Neural progenitor cell (in vitro differentiated cells): ENCODE measurements around the gene RNF31. TPM values are rescaled to one million over a fixed set of nuclear protein-coding genes. Genes with fewer than 3 reads are reported as not detected.

Source experiments
- DNase-seq: peaks from one replicate; pipeline ENCODE4 v3.0.0-alpha.2; 2016; ENCODE audit warnings: low spot score
- H2AFZ ChIP-seq: fragments of 200-600 bp; sonication (generic); replicated peaks from 2 replicates; pipeline ENCODE4 v1.6.1; 2016; ENCODE audit warnings: antibody characterized with exemption
- H3F3A ChIP-seq: fragments of 200-600 bp; sonication (generic); 2 replicates; pipeline ENCODE4 v1.6.1; 2016; ENCODE audit warnings: antibody characterized with exemption, low read depth
- H3K27ac ChIP-seq: fragments of 200-600 bp; sonication (generic); 2 replicates; pipeline ENCODE4 v1.5.1; 2016; ENCODE audit warnings: mild to moderate bottlenecking
- H3K27me3 ChIP-seq: fragments of 200-600 bp; sonication (generic); 2 replicates; pipeline ENCODE4 v1.6.1; 2016; ENCODE audit warnings: mild to moderate bottlenecking, moderate library complexity
- H3K36me3 ChIP-seq: fragments of 200-600 bp; sonication (generic); 2 replicates; pipeline ENCODE4 v1.5.1; 2016
- H3K4me1 ChIP-seq: fragments of 200-600 bp; sonication (generic); 2 replicates; pipeline ENCODE4 v1.6.1; 2016; ENCODE audit warnings: mixed run types
- H3K4me2 ChIP-seq: fragments of 200-600 bp; sonication (generic); 2 replicates; pipeline ENCODE4 v1.6.1; 2016
- H3K4me3 ChIP-seq: fragments of 200-600 bp; sonication (generic); 2 replicates; pipeline ENCODE4 v1.5.1; 2016
- H3K79me2 ChIP-seq: fragments of 200-600 bp; sonication (generic); 2 replicates; pipeline ENCODE4 v1.6.1; 2016; ENCODE audit warnings: low read depth
- H3K9ac ChIP-seq: fragments of 200-600 bp; sonication (generic); 2 replicates; pipeline ENCODE4 v1.6.1; 2016
- H3K9me3 ChIP-seq: fragments of 200-600 bp; sonication (generic); 2 replicates; pipeline ENCODE4 v1.5.1; 2016; ENCODE audit warnings: low read depth
- H4K20me1 ChIP-seq: fragments of 200-600 bp; sonication (generic); 2 replicates; pipeline ENCODE4 v1.6.1; 2016; ENCODE audit warnings: low read depth
- H3K27ac Mint-ChIP-seq: 3 replicates; pipeline ENCODE4 v1.8.0; 2021; ENCODE audit warnings: mixed read lengths
- H3K27me3 Mint-ChIP-seq: 2 replicates; pipeline ENCODE4 v1.8.0; 2022; ENCODE audit warnings: low read depth, mild to moderate bottlenecking, inconsistent platforms, moderate library complexity, mixed read lengths; ENCODE audit not compliant: insufficient read depth
- H3K36me3 Mint-ChIP-seq: 3 replicates; pipeline ENCODE4 v1.8.0; 2021; ENCODE audit warnings: mixed read lengths
- H3K4me1 Mint-ChIP-seq: 3 replicates; pipeline ENCODE4 v1.8.0; 2021; ENCODE audit warnings: mixed read lengths
- H3K4me3 Mint-ChIP-seq: 3 replicates; pipeline ENCODE4 v1.8.0; 2021; ENCODE audit warnings: mild to moderate bottlenecking, moderate library complexity, mixed read lengths
- H3K9me3 Mint-ChIP-seq: 3 replicates; pipeline ENCODE4 v1.8.0; 2020; ENCODE audit warnings: mixed read lengths
- CTCF ChIP-seq: fragments of 200-600 bp; sonication (generic); IDR thresholded peaks from 2 replicates; pipeline ENCODE4 v1.5.1; 2017; ENCODE audit warnings: antibody characterized with exemption, mild to moderate bottlenecking
- EZH2 ChIP-seq: fragments of 200-600 bp; sonication (generic); IDR thresholded peaks from 2 replicates; pipeline ENCODE4 v1.6.1; 2017; ENCODE audit warnings: antibody characterized with exemption, mild to moderate bottlenecking, moderate library complexity
- EZH2phosphoT487 ChIP-seq: fragments of 200-600 bp; sonication (generic); IDR thresholded peaks from 2 replicates; pipeline ENCODE4 v1.6.1; 2017; ENCODE audit warnings: antibody characterized with exemption
- total RNA-seq: library from RNA; depleted of rRNA; stranded (reverse); fragments of >200 nt; gene quantifications from 2 replicates; pipeline ENCODE4 v1.2.3, GENCODE V29; 2015; ENCODE audit warnings: low replicate concordance

Gene RNF31
- total RNA-seq, 1 donor from 2014 or later = 28.8 TPM

GRCh38 chr14:24135584-24135833 is 11.8 kb upstream of the RNF31 start:
- Mint-ChIP-seq H3K4me1 (peaks cover 27% of the 10 kb centered on the region), H3K9me3 (no peaks in the 10 kb centered on the region), H3K27me3 (peaks cover 7% of the 10 kb centered on the region), H3K4me3 (peak overlapping the region; percentile 87), H3K27ac (no peak overlapping the region), H3K36me3 (peaks cover 27% of the 10 kb centered on the region)
- Histone ChIP-seq H3K36me3 (no peaks in the 10 kb centered on the region), H3K27me3 (peaks cover 9% of the 10 kb centered on the region), H3K4me2 (peak overlapping the region; percentile 91), H3K27ac (no peak overlapping the region), H2AFZ (peak overlapping the region; percentile 71), H3K4me1 (peaks cover 13% of the 10 kb centered on the region), H4K20me1 (peaks cover 22% of the 10 kb centered on the region), H3K4me3 (peak overlapping the region; percentile 89), H3K79me2 (peaks cover 15% of the 10 kb centered on the region), H3K9ac (no peak overlapping the region), H3K9me3 (no peaks in the 10 kb centered on the region), H3F3A (peaks cover 50% of the 10 kb centered on the region)
- TF ChIP-seq EZH2phosphoT487 (no peak), CTCF (no peak), EZH2 (no peak)
- DNase-seq = no peak

DNA sequence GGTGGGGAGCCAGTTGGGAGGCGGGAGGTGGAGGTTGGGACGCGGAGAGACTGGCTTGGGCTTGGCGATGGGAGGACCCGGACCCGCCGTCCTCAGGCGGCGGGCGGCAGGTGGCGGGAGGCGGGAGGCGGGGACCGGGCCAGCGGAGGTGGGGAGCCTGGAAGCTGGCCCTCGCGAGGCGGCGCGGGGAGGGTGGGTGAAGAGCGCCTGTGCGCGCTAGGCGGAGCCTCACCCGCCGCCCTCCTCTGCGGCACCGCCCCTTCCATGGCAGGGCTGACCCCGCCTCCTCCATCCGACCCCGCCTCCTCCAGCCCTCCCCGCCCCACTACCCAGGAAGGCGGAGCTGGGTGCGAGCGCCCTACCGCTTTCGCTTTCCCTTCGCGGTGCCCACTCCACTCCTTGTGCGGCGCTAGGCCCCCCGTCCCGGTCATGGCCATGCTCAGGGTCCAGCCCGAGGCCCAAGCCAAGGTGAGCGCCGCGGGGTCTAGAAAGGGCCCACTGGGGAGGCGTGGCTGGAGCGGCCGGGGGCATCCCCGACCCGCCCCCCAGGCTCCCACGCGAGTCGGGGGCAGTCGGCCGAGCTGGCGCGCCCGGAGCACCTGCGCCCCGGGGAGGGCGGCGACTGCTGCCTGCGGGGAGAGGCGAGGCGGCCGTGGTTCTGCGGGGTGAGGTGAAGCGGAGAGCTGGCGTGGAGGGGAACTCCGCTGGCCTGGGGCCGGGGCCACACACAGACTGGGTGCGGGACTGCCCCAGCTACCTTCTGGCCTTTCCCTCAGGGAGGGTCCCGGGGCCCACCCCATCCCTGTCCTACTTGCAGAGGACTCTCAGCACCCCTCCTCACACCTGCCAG is 11.2 kb upstream of the RNF31 start, which contains the start of gene PSME1:
PSME1 (plus strand) TSS at position 361 of the 850 bp plus-strand sequence; CDS start at position 430, 69 bp downstream.
- H3K9me3 Mint-ChIP-seq = no peaks in the 10 kb centered on the region
- H3K36me3 Mint-ChIP-seq = peaks cover 27% of the 10 kb centered on the region
- H4K20me1 ChIP-seq = peaks cover 23% of the 10 kb centered on the region
- TF ChIP-seq EZH2 = no peak
- TF ChIP-seq CTCF = no peak
- TF ChIP-seq EZH2phosphoT487 = no peak
- no peak within 1 kb of the TSS for H3K27ac Mint-ChIP-seq
- H3K27me3 ChIP-seq = peaks cover 9% of the 10 kb centered on the region
- peaks cover 13% of the 10 kb centered on the region for H3K4me1 ChIP-seq
- H3K4me3 Mint-ChIP-seq = peak within 1 kb of the TSS; percentile 87
- H3K27me3 Mint-ChIP-seq = peaks cover 7% of the 10 kb centered on the region
- H2AFZ ChIP-seq = peak within 1 kb of the TSS; percentile 71
- peak within 1 kb of the TSS; percentile 89 for H3K4me3 ChIP-seq
- peaks cover 20% of the 10 kb centered on the region for H3K79me2 ChIP-seq
- H3K36me3 ChIP-seq = no peaks in the 10 kb centered on the region
- peak within 1 kb of the TSS; percentile 91 for H3K4me2 ChIP-seq
- peaks cover 55% of the 10 kb centered on the region for H3F3A ChIP-seq
- peak; percentile 96 for DNase-seq
- H3K4me1 Mint-ChIP-seq = peaks cover 27% of the 10 kb centered on the region
- H3K9ac ChIP-seq = no peak within 1 kb of the TSS
- H3K27ac ChIP-seq = no peak within 1 kb of the TSS
- H3K9me3 ChIP-seq = no peaks in the 10 kb centered on the region

DNA sequence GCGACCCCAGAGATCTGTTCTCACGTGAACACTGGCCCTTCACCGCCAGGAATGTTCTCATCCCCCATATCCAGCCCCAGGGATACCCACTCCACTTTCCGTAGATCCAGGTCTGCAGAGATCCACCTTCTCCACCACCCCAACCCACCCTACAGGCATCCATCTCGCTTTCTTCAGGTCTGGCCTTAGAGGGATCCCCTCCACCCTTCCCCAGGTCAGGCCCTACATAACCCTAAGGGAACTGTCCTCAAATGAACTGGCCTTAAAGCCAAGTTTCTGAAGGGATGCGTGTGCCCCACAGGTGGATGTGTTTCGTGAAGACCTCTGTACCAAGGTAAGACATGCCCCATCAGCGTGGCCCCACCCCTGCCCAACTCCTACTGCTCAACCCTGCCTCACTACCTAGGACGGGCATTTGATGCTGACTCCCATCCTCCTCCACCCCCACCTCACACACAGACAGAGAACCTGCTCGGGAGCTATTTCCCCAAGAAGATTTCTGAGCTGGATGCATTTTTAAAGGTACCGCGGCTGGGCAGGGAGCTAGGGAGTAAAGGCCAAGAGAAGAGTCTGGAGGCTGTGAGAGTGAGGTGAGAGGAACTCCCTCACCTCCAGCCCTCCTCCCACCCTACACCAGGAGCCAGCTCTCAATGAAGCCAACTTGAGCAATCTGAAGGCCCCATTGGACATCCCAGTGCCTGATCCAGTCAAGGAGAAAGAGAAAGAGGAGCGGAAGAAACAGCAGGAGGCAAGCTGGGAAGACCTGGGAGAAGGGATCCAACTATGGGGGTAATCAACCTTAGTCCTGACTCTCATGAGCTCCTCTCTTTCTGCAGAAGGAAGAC is 10.4 kb upstream of the RNF31 start:
- Histone ChIP-seq H3K4me1 (peaks cover 13% of the 10 kb centered on the region), H2AFZ (no peak overlapping the region)
- TF ChIP-seq EZH2phosphoT487 (no peak), CTCF (no peak), EZH2 (no peak)

More for the DNA sequence above, 10.4 kb upstream of the RNF31 start:
- Histone ChIP-seq H3K36me3 (no peaks in the 10 kb centered on the region), H3K27ac (no peak overlapping the region), H3K9ac (no peak overlapping the region), H3K79me2 (peaks cover 20% of the 10 kb centered on the region), H3K4me2 (peak overlapping the region; percentile 91), H3K4me3 (peak overlapping the region; percentile 89), H3F3A (peaks cover 62% of the 10 kb centered on the region), H4K20me1 (peaks cover 23% of the 10 kb centered on the region), H3K9me3 (no peaks in the 10 kb centered on the region), H3K27me3 (peaks cover 9% of the 10 kb centered on the region)
- Mint-ChIP-seq H3K4me3 (peak overlapping the region; percentile 83), H3K9me3 (no peaks in the 10 kb centered on the region), H3K4me1 (peaks cover 30% of the 10 kb centered on the region), H3K36me3 (peaks cover 27% of the 10 kb centered on the region), H3K27ac (no peak overlapping the region), H3K27me3 (peaks cover 11% of the 10 kb centered on the region)
- DNase-seq = no peak
